GM23248 (cell line): ENCODE results near the gene HERC4.

Experiments used
- EZH2 ChIP-seq: fragments of 200-600 bp; sonication (generic); IDR thresholded peaks from 2 replicates; pipeline ENCODE4 v1.6.1; 2018; ENCODE audit warnings: antibody characterized with exemption, mild to moderate bottlenecking; ENCODE audit not compliant: insufficient read depth, poor library complexity, severe bottlenecking
- EZH2phosphoT487 ChIP-seq: fragments of 200-600 bp; sonication (generic); IDR thresholded peaks from 2 replicates; pipeline ENCODE4 v1.6.1; 2018; ENCODE audit warnings: antibody characterized with exemption, moderate library complexity, mild to moderate bottlenecking, low read depth; ENCODE audit not compliant: insufficient read depth

DNA sequence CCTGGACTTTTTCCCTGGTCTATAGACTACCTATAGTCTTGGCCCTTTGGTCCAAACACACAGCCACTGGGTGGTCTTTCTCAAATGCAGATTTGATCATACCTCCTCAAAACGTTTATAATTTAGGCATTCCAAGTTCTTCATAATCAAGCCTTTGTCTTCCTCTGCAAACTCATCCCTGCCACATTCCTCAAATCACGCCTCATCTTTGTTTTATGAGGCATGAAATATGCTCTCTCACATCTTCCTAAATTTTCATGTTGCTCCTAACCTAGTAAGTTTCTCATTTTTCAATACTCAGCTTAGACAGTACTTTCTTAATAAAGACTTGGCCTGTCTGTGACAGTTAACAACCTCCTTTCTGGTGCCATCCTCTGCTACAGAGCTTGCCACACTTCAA is 10.9 kb upstream of the HERC4 start:
- TF ChIP-seq EZH2phosphoT487 (no peak), EZH2 (no peak)
